Measurements from ENCODE around the gene TCAIM.

DNA sequence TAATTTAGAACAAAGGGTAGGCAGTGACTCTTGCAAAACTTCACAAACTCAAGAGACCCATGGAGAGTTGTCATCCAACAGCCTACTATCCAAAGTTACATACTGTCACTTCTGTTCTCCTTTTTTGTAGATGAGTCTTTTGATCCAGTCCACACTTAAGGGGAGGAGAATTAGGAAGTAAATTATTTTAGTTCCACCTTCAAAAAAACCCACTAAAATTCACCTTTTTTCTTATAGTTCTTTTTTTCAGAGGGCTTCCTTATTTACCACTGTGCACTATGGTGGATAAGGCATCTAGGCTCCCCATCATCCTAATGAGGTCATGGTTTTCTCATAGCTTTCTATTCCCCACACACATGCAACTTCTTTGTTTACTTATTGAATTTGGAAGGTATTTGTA lies 8.6 kb upstream of the TCAIM start:
- TF ChIP-seq RAD21 (IDR thresholded peaks at IDR 0.05; ENCODE audit: low read length) (no peak), CHD1 (IDR thresholded peaks at IDR 0.05; ENCODE audit: low read depth, low read length) (no peak), POLR2A (IDR thresholded peaks at IDR 0.05; ENCODE audit: low read depth, low read length) (no peak), RCOR1 (IDR thresholded peaks at IDR 0.05; ENCODE audit: insufficient replicate concordance, low read length) (no peak), BHLHE40 (IDR thresholded peaks at IDR 0.05; ENCODE audit: low read depth, low read length) (no peak), CEBPB (IDR thresholded peaks at IDR 0.05; ENCODE audit: low read depth, low read length) (no peak), MXI1 (IDR thresholded peaks at IDR 0.05; ENCODE audit: borderline replicate concordance, low read depth, low read length) (no peak), FOS (IDR thresholded peaks at IDR 0.05; ENCODE audit: low read depth, low read length) (no peak)
- TF ChIP-seq, protein P1, sequence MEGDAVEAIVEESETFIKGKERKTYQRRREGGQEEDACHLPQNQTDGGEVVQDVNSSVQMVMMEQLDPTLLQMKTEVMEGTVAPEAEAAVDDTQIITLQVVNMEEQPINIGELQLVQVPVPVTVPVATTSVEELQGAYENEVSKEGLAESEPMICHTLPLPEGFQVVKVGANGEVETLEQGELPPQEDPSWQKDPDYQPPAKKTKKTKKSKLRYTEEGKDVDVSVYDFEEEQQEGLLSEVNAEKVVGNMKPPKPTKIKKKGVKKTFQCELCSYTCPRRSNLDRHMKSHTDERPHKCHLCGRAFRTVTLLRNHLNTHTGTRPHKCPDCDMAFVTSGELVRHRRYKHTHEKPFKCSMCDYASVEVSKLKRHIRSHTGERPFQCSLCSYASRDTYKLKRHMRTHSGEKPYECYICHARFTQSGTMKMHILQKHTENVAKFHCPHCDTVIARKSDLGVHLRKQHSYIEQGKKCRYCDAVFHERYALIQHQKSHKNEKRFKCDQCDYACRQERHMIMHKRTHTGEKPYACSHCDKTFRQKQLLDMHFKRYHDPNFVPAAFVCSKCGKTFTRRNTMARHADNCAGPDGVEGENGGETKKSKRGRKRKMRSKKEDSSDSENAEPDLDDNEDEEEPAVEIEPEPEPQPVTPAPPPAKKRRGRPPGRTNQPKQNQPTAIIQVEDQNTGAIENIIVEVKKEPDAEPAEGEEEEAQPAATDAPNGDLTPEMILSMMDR (conservative IDR thresholded peaks at IDR 0.05; ENCODE audit: low read depth, low read length), result no peak
- TF ChIP-seq, protein P2, sequence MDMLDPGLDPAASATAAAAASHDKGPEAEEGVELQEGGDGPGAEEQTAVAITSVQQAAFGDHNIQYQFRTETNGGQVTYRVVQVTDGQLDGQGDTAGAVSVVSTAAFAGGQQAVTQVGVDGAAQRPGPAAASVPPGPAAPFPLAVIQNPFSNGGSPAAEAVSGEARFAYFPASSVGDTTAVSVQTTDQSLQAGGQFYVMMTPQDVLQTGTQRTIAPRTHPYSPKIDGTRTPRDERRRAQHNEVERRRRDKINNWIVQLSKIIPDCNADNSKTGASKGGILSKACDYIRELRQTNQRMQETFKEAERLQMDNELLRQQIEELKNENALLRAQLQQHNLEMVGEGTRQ (IDR thresholded peaks at IDR 0.05; ENCODE audit: low read depth, low read length), result no peak
